Osteoblast (primary cell): ENCODE results near the gene NTM. TPM values are rescaled to one million over a fixed set of nuclear protein-coding genes. Genes with fewer than 3 reads are reported as not detected.

Experiments
- DNase-seq: peaks from one replicate; pipeline ENCODE4 v3.0.0; 2011; ENCODE audit warnings: low spot score, mixed read lengths; ENCODE audit not compliant: insufficient read length; ENCODE audit errors: missing footprints
- H2AFZ ChIP-seq: 2 replicates; pipeline ENCODE4 v1.6.0; 2011; ENCODE audit warnings: mild to moderate bottlenecking, low read length
- H3K27ac ChIP-seq: 2 replicates; pipeline ENCODE4 v1.5.1; 2011; ENCODE audit warnings: mild to moderate bottlenecking, low read depth, low read length, moderate library complexity
- H3K27me3 ChIP-seq: 2 replicates; pipeline ENCODE4 v1.6.0; 2012; ENCODE audit warnings: mild to moderate bottlenecking, control low read depth, inconsistent platforms, low read length, moderate library complexity; ENCODE audit not compliant: insufficient read depth
- H3K36me3 ChIP-seq: 2 replicates; pipeline ENCODE4 v1.5.1; 2011; ENCODE audit warnings: mild to moderate bottlenecking, low read length, control low read depth, moderate library complexity; ENCODE audit not compliant: insufficient read depth
- H3K4me1 ChIP-seq: 2 replicates; pipeline ENCODE4 v1.5.1; 2011; ENCODE audit warnings: mild to moderate bottlenecking, low read length, control low read depth, moderate library complexity; ENCODE audit not compliant: insufficient read depth
- H3K4me2 ChIP-seq: 2 replicates; pipeline ENCODE4 v1.6.0; 2011; ENCODE audit warnings: mild to moderate bottlenecking, low read length; ENCODE audit not compliant: insufficient read depth
- H3K4me3 ChIP-seq: fragments of 200-600 bp; sonication (generic); 3 replicates; pipeline ENCODE4 v1.5.1; 2012; ENCODE audit warnings: mild to moderate bottlenecking, low read length, inconsistent platforms; ENCODE audit not compliant: insufficient read depth
- H3K79me2 ChIP-seq: 2 replicates; pipeline ENCODE4 v1.6.0; 2012; ENCODE audit warnings: mild to moderate bottlenecking, low read length, control low read depth, inconsistent platforms; ENCODE audit not compliant: insufficient read depth
- H3K9me3 ChIP-seq: 2 replicates; pipeline ENCODE4 v1.5.1; 2011; ENCODE audit warnings: low read depth, low read length, control low read depth
- H4K20me1 ChIP-seq: 2 replicates; pipeline ENCODE4 v1.6.0; 2012; ENCODE audit warnings: mild to moderate bottlenecking, low read length, control low read depth; ENCODE audit not compliant: insufficient read depth
- total RNA-seq: library from RNA; depleted of rRNA; stranded (reverse); fragments of >200 nt; gene quantifications from 2 replicates; pipeline ENCODE4 v1.2.3, GENCODE V29; 2012
- TF ChIP-seq, protein P1 (sequence below): IDR thresholded peaks from 2 replicates; pipeline ENCODE4 v1.5.1; 2011; ENCODE audit warnings: mild to moderate bottlenecking, low read depth, low read length, moderate library complexity; ENCODE audit errors: extremely low read depth

The NTM gene
- total RNA-seq, 1 donor, result 48.1 TPM

GRCh38 chr11:131474947-131475346 is 104.5 kb downstream of the NTM start:
- H3K27ac ChIP-seq, result no peak overlapping the region
- H2AFZ ChIP-seq, result no peak overlapping the region
- H3K4me1 ChIP-seq, result no peaks in the 10 kb centered on the region
- no peak overlapping the region for H3K4me2 ChIP-seq
- no peaks in the 10 kb centered on the region for H3K9me3 ChIP-seq
- no peaks in the 10 kb centered on the region for H3K79me2 ChIP-seq
- no peaks in the 10 kb centered on the region for H4K20me1 ChIP-seq
- no peak for DNase-seq
- TF ChIP-seq, protein P1, sequence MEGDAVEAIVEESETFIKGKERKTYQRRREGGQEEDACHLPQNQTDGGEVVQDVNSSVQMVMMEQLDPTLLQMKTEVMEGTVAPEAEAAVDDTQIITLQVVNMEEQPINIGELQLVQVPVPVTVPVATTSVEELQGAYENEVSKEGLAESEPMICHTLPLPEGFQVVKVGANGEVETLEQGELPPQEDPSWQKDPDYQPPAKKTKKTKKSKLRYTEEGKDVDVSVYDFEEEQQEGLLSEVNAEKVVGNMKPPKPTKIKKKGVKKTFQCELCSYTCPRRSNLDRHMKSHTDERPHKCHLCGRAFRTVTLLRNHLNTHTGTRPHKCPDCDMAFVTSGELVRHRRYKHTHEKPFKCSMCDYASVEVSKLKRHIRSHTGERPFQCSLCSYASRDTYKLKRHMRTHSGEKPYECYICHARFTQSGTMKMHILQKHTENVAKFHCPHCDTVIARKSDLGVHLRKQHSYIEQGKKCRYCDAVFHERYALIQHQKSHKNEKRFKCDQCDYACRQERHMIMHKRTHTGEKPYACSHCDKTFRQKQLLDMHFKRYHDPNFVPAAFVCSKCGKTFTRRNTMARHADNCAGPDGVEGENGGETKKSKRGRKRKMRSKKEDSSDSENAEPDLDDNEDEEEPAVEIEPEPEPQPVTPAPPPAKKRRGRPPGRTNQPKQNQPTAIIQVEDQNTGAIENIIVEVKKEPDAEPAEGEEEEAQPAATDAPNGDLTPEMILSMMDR, result no peak
- H3K4me3 ChIP-seq, result no peak overlapping the region
- H3K36me3 ChIP-seq, result no peaks in the 10 kb centered on the region
- no peaks in the 10 kb centered on the region for H3K27me3 ChIP-seq

GRCh38 chr11:131476266-131476665 is 105.9 kb downstream of the NTM start:
- H3K27me3 ChIP-seq, result no peaks in the 10 kb centered on the region
- H3K36me3 ChIP-seq, result no peaks in the 10 kb centered on the region
- H2AFZ ChIP-seq, result no peak overlapping the region
- H3K4me1 ChIP-seq, result no peaks in the 10 kb centered on the region
- no peaks in the 10 kb centered on the region for H3K79me2 ChIP-seq
- TF ChIP-seq, protein P1, result no peak
- no peaks in the 10 kb centered on the region for H3K9me3 ChIP-seq
- H3K27ac ChIP-seq, result no peak overlapping the region
- H3K4me3 ChIP-seq, result no peak overlapping the region
- no peaks in the 10 kb centered on the region for H4K20me1 ChIP-seq
- DNase-seq, result no peak
- no peak overlapping the region for H3K4me2 ChIP-seq

- no peaks in the 10 kb centered on the region for H4K20me1 ChIP-seq
- no peak for DNase-seq
- no peaks in the 10 kb centered on the region for H3K27me3 ChIP-seq
- no peaks in the 10 kb centered on the region for H3K4me1 ChIP-seq
- TF ChIP-seq, protein P1, result no peak
- no peaks in the 10 kb centered on the region for H3K79me2 ChIP-seq
- H2AFZ ChIP-seq, result no peak overlapping the region
- H3K4me3 ChIP-seq, result no peak overlapping the region
- no peaks in the 10 kb centered on the region for H3K9me3 ChIP-seq
- H3K27ac ChIP-seq, result no peak overlapping the region
- no peak overlapping the region for H3K4me2 ChIP-seq
- no peaks in the 10 kb centered on the region for H3K36me3 ChIP-seq
Measured at GRCh38 chr11:131478341-131478740, 107.9 kb downstream of the NTM start.

DNA sequence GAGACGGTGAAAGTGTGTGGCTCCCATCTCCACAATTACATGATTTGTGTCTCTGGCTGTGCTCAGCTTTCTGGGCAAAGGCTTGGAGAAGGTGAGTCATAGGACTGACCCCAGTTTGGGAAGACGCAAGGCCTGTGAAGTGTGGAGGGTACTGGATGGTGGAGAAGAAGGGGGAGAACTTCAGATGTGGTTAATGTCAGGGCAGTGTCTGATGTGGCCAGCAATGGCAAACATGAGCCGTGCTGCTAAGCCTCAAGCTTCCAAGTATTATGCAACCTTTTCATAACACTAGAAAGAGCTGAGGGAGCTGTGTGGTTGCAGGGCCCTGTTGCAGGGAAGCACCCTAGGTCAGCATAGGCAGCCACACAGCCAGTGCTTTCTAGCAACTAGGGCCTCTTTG is 110.9 kb downstream of the NTM start:
- no peak overlapping the region for H3K27ac ChIP-seq
- H2AFZ ChIP-seq, result no peak overlapping the region
- H4K20me1 ChIP-seq, result no peaks in the 10 kb centered on the region
- no peak overlapping the region for H3K4me2 ChIP-seq
- H3K9me3 ChIP-seq, result no peaks in the 10 kb centered on the region
- H3K4me1 ChIP-seq, result no peaks in the 10 kb centered on the region
- no peaks in the 10 kb centered on the region for H3K27me3 ChIP-seq
- TF ChIP-seq, protein P1, result no peak
- no peak overlapping the region for H3K4me3 ChIP-seq
- H3K79me2 ChIP-seq, result no peaks in the 10 kb centered on the region
- no peak for DNase-seq
- no peaks in the 10 kb centered on the region for H3K36me3 ChIP-seq
